ENCODE measurements around the gene DBF4. TPM values are rescaled to one million over a fixed set of nuclear protein-coding genes. Genes with fewer than 3 reads are reported as not detected.
"Not testable (repeated sequence)": the region's sequence is repeated elsewhere in the genome, so short reads cannot be mapped to it uniquely, and the experiment has no call there.

DBF4 gene
- total RNA-seq, 1 donor from 2014 or later: 8.3 TPM

DNA sequence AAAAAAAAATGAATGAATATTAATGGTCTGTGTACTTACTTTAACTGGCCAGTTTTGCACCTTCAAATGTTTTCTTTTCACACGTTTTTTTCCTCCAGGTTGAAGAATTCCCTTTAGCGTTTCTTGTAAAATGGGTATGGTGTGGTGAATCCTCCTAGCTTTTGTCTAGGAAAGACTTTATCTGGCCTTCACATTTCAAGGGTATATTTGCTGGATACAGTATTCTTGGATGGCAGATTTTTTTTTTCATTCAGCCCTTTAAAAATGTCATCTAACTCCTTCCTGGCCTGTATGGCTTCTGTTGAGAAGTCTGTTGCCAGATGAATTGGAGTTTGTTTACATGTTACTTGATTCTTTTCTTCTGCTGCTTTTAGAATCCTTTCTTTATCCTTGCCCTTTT is 10.2 kb upstream of the DBF4 start:
- no peaks in the 10 kb centered on the region for H3K27me3 ChIP-seq
- no peak for DNase-seq (ENCODE audit: extremely low spot score in 2 of 2)
- TF ChIP-seq, protein P1, sequence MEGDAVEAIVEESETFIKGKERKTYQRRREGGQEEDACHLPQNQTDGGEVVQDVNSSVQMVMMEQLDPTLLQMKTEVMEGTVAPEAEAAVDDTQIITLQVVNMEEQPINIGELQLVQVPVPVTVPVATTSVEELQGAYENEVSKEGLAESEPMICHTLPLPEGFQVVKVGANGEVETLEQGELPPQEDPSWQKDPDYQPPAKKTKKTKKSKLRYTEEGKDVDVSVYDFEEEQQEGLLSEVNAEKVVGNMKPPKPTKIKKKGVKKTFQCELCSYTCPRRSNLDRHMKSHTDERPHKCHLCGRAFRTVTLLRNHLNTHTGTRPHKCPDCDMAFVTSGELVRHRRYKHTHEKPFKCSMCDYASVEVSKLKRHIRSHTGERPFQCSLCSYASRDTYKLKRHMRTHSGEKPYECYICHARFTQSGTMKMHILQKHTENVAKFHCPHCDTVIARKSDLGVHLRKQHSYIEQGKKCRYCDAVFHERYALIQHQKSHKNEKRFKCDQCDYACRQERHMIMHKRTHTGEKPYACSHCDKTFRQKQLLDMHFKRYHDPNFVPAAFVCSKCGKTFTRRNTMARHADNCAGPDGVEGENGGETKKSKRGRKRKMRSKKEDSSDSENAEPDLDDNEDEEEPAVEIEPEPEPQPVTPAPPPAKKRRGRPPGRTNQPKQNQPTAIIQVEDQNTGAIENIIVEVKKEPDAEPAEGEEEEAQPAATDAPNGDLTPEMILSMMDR (IDR thresholded peaks at IDR 0.05): no peak
- TF ChIP-seq POLR2AphosphoS5 (IDR thresholded peaks at IDR 0.05; ENCODE audit: insufficient read depth in 1 of 2, low read depth in 1 of 2): no peak
- no peak for TF ChIP-seq POLR2A (IDR thresholded peaks at IDR 0.05)
- no peak overlapping the region for H3K27ac ChIP-seq
- H3K4me1 ChIP-seq: no peaks in the 10 kb centered on the region
- intact Hi-C loops (cut with DNase I): no loop called here
- peaks cover 0 to 8% of the 10 kb centered on the region in 2 donors for H3K36me3 ChIP-seq
- H3K4me3 ChIP-seq: no peak overlapping the region
- H3K9me3 ChIP-seq: peaks cover 10% of the 10 kb centered on the region

DNA sequence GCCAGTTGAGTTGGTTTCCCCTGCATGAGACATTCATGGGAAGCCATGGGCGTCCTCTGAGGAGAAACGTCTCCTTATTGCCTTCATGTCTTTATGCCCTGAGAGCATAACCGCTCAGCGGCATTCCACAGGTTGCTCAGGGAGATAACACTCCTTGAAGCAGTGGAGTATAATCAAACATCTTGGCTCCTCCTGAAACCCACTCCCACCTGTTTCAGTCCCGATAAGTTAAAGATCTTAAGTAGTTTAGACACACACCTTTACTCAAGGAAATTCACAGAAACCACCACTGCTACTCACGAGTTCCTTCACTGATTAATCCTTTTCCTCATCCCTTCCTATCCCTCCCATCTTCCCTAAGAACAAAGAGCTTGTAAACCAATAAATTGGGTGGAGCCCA is 9.8 kb upstream of the DBF4 start:
- H3K27ac ChIP-seq; DNase-seq (ENCODE audit: extremely low spot score in 2 of 2); intact Hi-C loops (cut with DNase I); H3K27me3 ChIP-seq; H3K4me3 ChIP-seq; H3K36me3 ChIP-seq; H3K4me1 ChIP-seq: not testable (repeated sequence)
- peaks cover 10% of the 10 kb centered on the region for H3K9me3 ChIP-seq

DNA sequence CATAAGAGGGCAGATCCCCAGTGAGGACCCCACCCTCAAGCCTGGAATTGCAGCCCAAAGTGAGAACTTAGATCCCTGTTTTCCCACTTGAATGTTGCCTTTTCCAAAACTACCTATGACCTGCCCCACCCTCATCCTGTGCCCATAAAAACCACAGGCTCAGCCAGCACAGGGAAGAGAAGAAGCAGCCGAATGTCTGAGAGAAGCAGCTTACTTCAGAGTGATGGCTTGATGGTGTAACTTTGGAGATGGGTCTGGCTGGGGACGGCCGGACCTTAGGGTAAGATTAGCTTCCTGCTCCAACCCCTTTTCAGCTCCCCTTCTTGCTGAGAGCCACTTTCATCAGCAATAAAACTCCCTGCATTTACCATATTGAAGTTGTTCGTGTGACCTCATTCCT is 5.8 kb upstream of the DBF4 start:
- Histone ChIP-seq H3K9me3 (peaks cover 10% of the 10 kb centered on the region), H3K4me3 (no peak overlapping the region), H3K36me3 (peaks cover 0 to 8% of the 10 kb centered on the region in 2 donors), H3K27ac (no peak overlapping the region), H3K27me3 (no peaks in the 10 kb centered on the region), H3K4me1 (peaks cover 11% of the 10 kb centered on the region)
- no peak for DNase-seq (ENCODE audit: extremely low spot score in 2 of 2)
- no peak for TF ChIP-seq POLR2AphosphoS5 (IDR thresholded peaks at IDR 0.05; ENCODE audit: insufficient read depth in 1 of 2, low read depth in 1 of 2)
- TF ChIP-seq, protein P1 (IDR thresholded peaks at IDR 0.05): no peak
- TF ChIP-seq POLR2A (IDR thresholded peaks at IDR 0.05): no peak
- intact Hi-C loops (cut with DNase I): loop anchor here (10.0 kb wide), 1 partner anchor 244 kb away; no protein-coding TSS in a partner anchor

DNA sequence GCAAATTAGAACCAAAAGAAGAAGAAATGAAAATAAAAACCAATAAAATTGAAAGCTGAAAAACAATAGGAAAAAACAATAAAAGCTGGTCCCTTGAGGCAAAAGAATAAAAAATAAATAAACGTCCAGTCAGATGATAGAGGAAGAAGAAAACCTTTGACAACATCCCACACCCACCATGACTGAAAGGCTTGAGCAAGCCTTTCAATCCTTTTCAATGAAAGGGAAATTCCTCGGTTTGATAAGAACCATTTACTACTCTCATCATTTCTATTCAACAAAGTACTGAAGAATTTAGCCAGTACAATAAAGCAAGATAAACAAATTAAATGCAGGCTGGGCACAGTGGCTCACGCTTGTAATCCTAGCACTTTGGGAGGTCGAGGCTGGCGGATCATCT is 3.9 kb upstream of the DBF4 start:
- Histone ChIP-seq H3K27ac (no peak overlapping the region), H3K9me3 (peaks cover 2% of the 10 kb centered on the region), H3K36me3 (no peaks in the 10 kb centered on the region), H3K27me3 (no peaks in the 10 kb centered on the region), H3K4me3 (no peak overlapping the region), H3K4me1 (peaks cover 12% of the 10 kb centered on the region)
- no peak for TF ChIP-seq POLR2A (IDR thresholded peaks at IDR 0.05)
- no peak for TF ChIP-seq POLR2AphosphoS5 (IDR thresholded peaks at IDR 0.05; ENCODE audit: insufficient read depth in 1 of 2, low read depth in 1 of 2)
- TF ChIP-seq, protein P1 (IDR thresholded peaks at IDR 0.05): no peak
- intact Hi-C loops (cut with DNase I): loop anchor here (10.0 kb wide), 1 partner anchor 242 kb away; no protein-coding TSS in a partner anchor
- DNase-seq (ENCODE audit: extremely low spot score in 2 of 2): no peak

DNA sequence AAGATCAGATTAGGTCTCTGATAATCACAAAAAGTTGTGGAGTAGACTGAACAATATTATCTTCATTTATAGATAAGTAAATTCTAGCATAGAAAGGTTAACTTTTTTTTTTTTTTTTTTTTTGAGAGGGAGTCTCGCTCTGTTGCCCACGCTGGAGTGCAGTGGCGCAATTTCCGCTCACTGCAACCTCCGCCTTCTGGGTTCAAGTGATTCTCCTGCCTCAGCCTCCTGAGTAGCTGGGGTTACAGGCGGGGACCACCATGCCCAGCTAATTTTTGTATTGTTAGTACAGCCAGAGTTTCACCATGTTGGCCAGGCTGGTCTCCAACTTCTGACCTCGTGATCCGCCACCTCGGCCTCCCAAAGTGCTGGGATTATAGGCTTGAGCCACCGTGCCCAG is 3.0 kb upstream of the DBF4 start:
- H3K9me3 ChIP-seq; H3K27ac ChIP-seq; H3K36me3 ChIP-seq; H3K27me3 ChIP-seq; H3K4me3 ChIP-seq; DNase-seq (ENCODE audit: extremely low spot score in 2 of 2): not testable (repeated sequence)
- peaks cover 22% of the 10 kb centered on the region for H3K4me1 ChIP-seq
- intact Hi-C loops (cut with DNase I): loop anchor here (10.0 kb wide), 1 partner anchor 241 kb away; no protein-coding TSS in a partner anchor

DNA sequence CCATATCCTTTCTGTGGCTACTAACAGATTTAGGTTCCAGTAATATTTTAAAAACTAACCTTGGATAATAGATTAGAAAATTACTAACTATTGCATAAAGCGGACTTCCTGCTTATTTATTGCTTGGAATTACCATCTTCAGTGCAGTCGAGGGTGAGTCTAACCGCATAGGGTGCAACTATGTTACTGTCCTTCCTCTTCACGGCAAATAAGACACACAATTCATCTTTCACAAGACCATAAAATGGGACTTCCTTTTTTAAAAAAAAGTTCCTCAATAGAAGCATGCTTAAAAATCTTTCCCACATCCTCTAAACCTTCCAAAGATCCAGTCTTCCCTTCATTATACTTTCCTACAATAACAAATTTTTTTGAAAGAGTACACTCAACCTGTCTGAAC is 2.2 kb upstream of the DBF4 start:
- Histone ChIP-seq H3K36me3 (no peaks in the 10 kb centered on the region), H3K4me3 (no peak overlapping the region), H3K9me3 (peaks cover 2% of the 10 kb centered on the region), H3K27me3 (no peaks in the 10 kb centered on the region), H3K4me1 (peaks cover 27% of the 10 kb centered on the region), H3K27ac (no peak overlapping the region)
- no peak for DNase-seq (ENCODE audit: extremely low spot score in 2 of 2)
- intact Hi-C loops (cut with DNase I): loop anchor here (10.0 kb wide), 1 partner anchor 241 kb away; no protein-coding TSS in a partner anchor
- TF ChIP-seq, protein P1 (IDR thresholded peaks at IDR 0.05): no peak
- TF ChIP-seq POLR2AphosphoS5 (IDR thresholded peaks at IDR 0.05; ENCODE audit: insufficient read depth in 1 of 2, low read depth in 1 of 2) (no peak), POLR2A (IDR thresholded peaks at IDR 0.05) (no peak)
